GM23338 (cell line): ENCODE results near the gene SCAPER.
A peak's percentile ranks its signal among the peaks of the same experiment; 100 is the strongest.

Experiments
- CREB1 ChIP-seq: fragments of 250-450 bp; sonication (Bioruptor Pico); IDR thresholded peaks from 2 replicates; pipeline ENCODE4 v1.5.0; 2020; ENCODE audit warnings: low read depth, mild to moderate bottlenecking, moderate library complexity
- CTCF ChIP-seq, 2 experiments: fragments of 200-600 bp in 1 of 2; sonication (generic) in 1 of 2; conservative IDR thresholded peaks; 2 replicates each; pipeline versions ENCODE4 v1.5.1 to v1.6.1; 2016 to 2017; ENCODE audit warnings: antibody characterized with exemption in 2 of 2, low read depth in 2 of 2, mild to moderate bottlenecking in 2 of 2, moderate library complexity in 1 of 2
- ETS1 ChIP-seq: IDR thresholded peaks from 2 replicates; pipeline ENCODE4 v1.6.1; 2016; ENCODE audit warnings: antibody characterized with exemption
- EZH2 ChIP-seq: fragments of 200-600 bp; sonication (generic); IDR thresholded peaks from one replicate; pipeline ENCODE4 v1.8.0; 2017; ENCODE audit warnings: antibody characterized with exemption, mild to moderate bottlenecking, low read depth; ENCODE audit not compliant: unreplicated experiment
- EZH2phosphoT487 ChIP-seq: fragments of 200-600 bp; sonication (generic); IDR thresholded peaks from one replicate; pipeline ENCODE4 v1.8.1; 2018; ENCODE audit warnings: antibody characterized with exemption; ENCODE audit not compliant: unreplicated experiment
- NANOG ChIP-seq: IDR thresholded peaks from 2 replicates; pipeline ENCODE4 v1.6.1; 2016; ENCODE audit warnings: antibody characterized with exemption, borderline replicate concordance
- POLR2AphosphoS5 ChIP-seq: IDR thresholded peaks from 2 replicates; pipeline ENCODE4 v1.6.1; 2016; ENCODE audit warnings: antibody characterized with exemption, low read depth
- REST ChIP-seq: IDR thresholded peaks from one replicate; pipeline ENCODE4 v1.6.1; 2018; ENCODE audit warnings: antibody characterized with exemption; ENCODE audit not compliant: unreplicated experiment
- ZNF114 ChIP-seq: fragments of 250-450 bp; sonication (Bioruptor Pico); IDR thresholded peaks from 2 replicates; pipeline ENCODE4 v1.5.0; 2020; ENCODE audit warnings: mild to moderate bottlenecking, moderate library complexity

GRCh38 chr15:76642671-76643070, 262.5 kb downstream of the SCAPER start:
- TF ChIP-seq REST (no peak), POLR2AphosphoS5 (no peak), CTCF (conservative IDR thresholded peaks at IDR 0.05; ENCODE audit: low read depth in 2 of 2) (peak in 1 of 2 experiments; percentile 72; a peak in 3 of 4 replicates), EZH2 (no peak), ZNF114 (CRISPR knock-in tag) (no peak), EZH2phosphoT487 (no peak), ETS1 (no peak), NANOG (no peak), CREB1 (no peak)
